Choroid plexus epithelial cell (primary cell): ENCODE measurements around the gene TNXB.
"Not testable (repeated sequence)": the region's sequence is repeated elsewhere in the genome, so short reads cannot be mapped to it uniquely, and the experiment has no call there.

ENCODE experiments used
- DNase-seq: peaks from one replicate; pipeline ENCODE4 v3.0.0-alpha.2; 2010; ENCODE audit warnings: low read depth
- H3K4me3 ChIP-seq: 2 replicates; pipeline ENCODE4 v1.5.1; 2011; ENCODE audit warnings: low read depth, mild to moderate bottlenecking, control low read depth, low read length, moderate library complexity
- CTCF ChIP-seq: conservative IDR thresholded peaks from 2 replicates; pipeline ENCODE4 v1.5.1; 2011; ENCODE audit warnings: low read depth, mild to moderate bottlenecking, control low read depth, inconsistent platforms, low read length, moderate library complexity

TNXB gene

DNA sequence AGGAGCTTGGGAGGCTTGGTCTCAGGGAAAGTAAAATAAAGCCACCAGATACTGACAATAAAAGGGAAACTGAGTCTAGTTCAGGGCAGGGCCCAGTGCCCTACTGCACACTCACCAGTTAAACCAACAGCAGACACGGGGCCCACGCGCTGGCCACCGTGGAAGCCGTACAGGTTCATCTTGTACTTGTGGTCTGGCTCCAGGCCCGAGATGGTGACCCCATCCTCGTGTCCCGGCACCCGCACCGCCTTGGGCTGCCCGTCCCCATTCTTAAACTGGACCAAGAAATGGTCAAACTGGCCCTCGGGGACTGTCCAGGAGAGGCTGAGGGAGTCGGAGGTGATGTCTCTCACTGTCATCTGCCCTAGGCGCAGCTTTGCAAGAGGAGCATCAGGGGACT, 44.4 kb downstream of the TNXB start:
- H3K4me3 ChIP-seq: no peak overlapping the region
- DNase-seq: no peak
- TF ChIP-seq CTCF: no peak

DNA sequence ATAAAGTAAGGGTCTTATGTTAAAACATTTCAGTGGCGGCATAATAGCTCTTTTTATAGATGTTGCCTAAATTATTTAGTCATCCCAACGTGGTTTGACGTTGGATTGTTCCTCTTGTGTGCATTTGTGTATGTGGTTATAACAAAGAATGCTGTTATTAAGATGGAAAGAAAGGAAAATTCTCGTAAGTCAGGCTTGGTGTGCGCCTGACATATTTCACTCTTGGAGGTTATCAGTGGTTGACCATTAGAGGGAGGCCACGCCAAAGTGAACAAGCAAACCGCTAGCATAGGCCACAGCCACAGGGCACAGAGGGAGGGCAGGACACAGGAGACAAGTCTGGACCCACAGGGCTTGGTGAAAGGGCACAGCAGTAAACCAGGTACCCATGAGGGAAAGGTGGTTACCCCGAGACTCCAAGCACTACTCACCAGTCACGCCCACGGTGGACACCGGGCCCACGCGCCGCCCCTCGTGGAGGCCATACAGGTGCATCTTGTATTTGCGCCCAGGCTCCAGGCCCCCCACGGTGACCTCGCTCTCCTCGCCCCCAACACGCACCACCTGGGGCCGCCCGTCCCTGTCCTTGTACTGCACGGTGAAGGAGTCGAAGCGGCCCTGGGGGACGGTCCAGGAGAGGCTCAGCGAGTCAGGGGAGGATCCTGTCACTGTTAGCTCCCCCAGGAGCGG, 48.0 kb downstream of the TNXB start:
- TF ChIP-seq CTCF: no peak
- H3K4me3 ChIP-seq: no peak overlapping the region

DNA sequence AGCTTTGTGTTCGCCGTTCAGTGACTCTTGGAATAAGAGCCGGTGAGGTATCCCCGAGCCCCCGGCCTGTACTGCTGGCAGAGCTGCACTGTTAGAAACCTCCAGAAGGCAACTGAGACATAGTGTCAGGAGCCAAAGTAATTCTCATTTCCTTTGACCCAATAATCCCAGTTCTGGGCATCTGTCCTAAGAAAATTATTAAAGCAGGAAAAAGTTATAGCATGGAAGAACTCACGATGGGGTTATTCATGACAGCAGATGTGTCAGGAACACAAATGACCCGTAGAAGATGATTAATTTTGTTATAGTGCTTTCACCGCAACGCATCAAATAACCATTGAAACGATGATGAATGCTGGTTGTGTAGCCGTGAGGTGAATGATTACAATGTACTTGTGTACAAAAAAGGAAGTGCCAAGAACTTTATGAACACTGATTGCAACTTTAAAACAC, 50.6 kb downstream of the TNXB start:
- TF ChIP-seq CTCF: no peak
- H3K4me3 ChIP-seq: no peak overlapping the region
- DNase-seq: no peak

More for the DNA sequence above, 48.0 kb downstream of the TNXB start:
- DNase-seq: no peak

GRCh38 chr6:32057966-32058365, 51.2 kb downstream of the TNXB start:
- TF ChIP-seq CTCF: no peak
- H3K4me3 ChIP-seq: no peak overlapping the region
- no peak for DNase-seq

GRCh38 chr6:32056254-32056653, 52.9 kb downstream of the TNXB start:
- TF ChIP-seq CTCF: no peak
- H3K4me3 ChIP-seq: no peak overlapping the region
- DNase-seq: no peak

GRCh38 chr6:32055756-32056155, 53.4 kb downstream of the TNXB start:
- not testable (repeated sequence) for H3K4me3 ChIP-seq, DNase-seq

DNA sequence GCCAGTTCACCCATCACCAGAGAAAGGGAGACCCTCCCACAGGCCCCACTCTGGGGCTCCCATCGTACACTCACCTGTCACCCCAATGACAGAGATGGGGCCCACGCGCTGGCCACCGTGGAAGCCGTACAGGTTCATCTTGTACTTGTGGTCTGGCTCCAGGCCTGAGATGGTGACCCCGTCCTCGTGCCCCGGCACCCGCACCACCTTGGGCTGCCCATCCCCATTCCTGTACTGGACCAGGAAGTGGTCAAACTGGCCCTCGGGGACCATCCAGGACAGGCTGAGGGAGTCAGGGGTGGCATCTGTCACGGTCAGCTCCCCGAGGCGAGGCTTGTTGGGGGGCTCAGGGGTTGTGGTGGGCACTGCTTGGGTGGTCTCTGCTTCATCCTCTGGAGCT, 55.8 kb downstream of the TNXB start:
- not testable (repeated sequence) for H3K4me3 ChIP-seq, DNase-seq

- not testable (repeated sequence) for H3K4me3 ChIP-seq, DNase-seq
These were observed 56.5 kb downstream of the TNXB start for GRCh38 chr6:32052626-32053025.

GRCh38 chr6:32050562-32050961, 58.6 kb downstream of the TNXB start:
- no peak overlapping the region for H3K4me3 ChIP-seq
- TF ChIP-seq CTCF: no peak
- no peak for DNase-seq

GRCh38 chr6:32049736-32050135, 59.4 kb downstream of the TNXB start:
- DNase-seq: not testable (repeated sequence)

DNA sequence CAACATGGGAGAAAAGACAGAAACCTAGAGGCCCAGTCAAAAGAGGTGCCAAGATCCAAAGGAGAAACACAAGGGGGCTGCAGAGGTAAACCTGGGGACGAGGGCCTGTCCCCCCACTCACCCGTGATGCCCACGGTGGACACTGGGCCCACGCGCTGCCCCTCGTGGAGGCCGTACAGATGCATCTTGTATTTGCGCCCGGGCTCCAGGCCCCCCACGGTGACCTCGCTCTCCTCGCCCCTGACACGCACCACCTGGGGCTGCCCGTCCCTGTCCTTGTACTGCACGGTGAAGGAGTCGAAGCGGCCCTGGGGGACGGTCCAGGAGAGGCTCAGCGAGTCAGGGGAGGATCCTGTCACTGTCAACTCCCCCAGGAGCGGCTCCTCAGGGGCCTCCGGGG, 60.0 kb downstream of the TNXB start:
- DNase-seq, H3K4me3 ChIP-seq: not testable (repeated sequence)

More at GRCh38 chr6:32049736-32050135, 59.4 kb downstream of the TNXB start:
- H3K4me3 ChIP-seq: not testable (repeated sequence)
